T follicular helper cell (primary cell): Measurements from ENCODE around the gene CHST9.
"Not testable (repeated sequence)": the region's sequence is repeated elsewhere in the genome, so short reads cannot be mapped to it uniquely, and the experiment has no call there.

Experiments used
- DNase-seq: peaks from one replicate; pipeline ENCODE4 v3.0.0-alpha.2; 2020; ENCODE audit warnings: low read depth
- total RNA-seq, 2 experiments: gene quantifications; one replicate each; lab custom pipeline; 2026; lab: John Stamatoyannopoulos, UW

CHST9 gene
- total RNA-seq, result 0 to 0.06 reads per million in 2 experiments

GRCh38 chr18:27185025-27185763, at the start of gene CHST9:
TSS of gene CHST9 (minus strand) at chr18:27185308. CDS start at chr18:27142809, 42,499 bp downstream.
- no peak for DNase-seq

- DNase-seq, result not testable (repeated sequence)
Measured at GRCh38 chr18:27232355-27232754, 47.2 kb upstream of the CHST9 start.

GRCh38 chr18:27231671-27232070, 46.6 kb upstream of the CHST9 start:
- DNase-seq, result not testable (repeated sequence)

GRCh38 chr18:27231221-27231620, 46.1 kb upstream of the CHST9 start:
- DNase-seq, result not testable (repeated sequence)

GRCh38 chr18:27227721-27228120, 42.6 kb upstream of the CHST9 start:
- no peak for DNase-seq

GRCh38 chr18:27226556-27227075, 41.5 kb upstream of the CHST9 start:
- no peak for DNase-seq

GRCh38 chr18:27225947-27226481, 40.9 kb upstream of the CHST9 start:
- DNase-seq, result no peak

- DNase-seq, result no peak
Measured at GRCh38 chr18:27223526-27224291, 38.6 kb upstream of the CHST9 start.

- DNase-seq, result no peak
Measured at GRCh38 chr18:27214831-27215230, 29.7 kb upstream of the CHST9 start.

- no peak for DNase-seq
Measured at GRCh38 chr18:27213123-27213717, 28.1 kb upstream of the CHST9 start.

GRCh38 chr18:27211569-27211968, 26.5 kb upstream of the CHST9 start:
- DNase-seq, result no peak

GRCh38 chr18:27206411-27206810, 21.3 kb upstream of the CHST9 start:
- DNase-seq, result no peak

GRCh38 chr18:27202741-27203140, 17.6 kb upstream of the CHST9 start:
- DNase-seq, result no peak

GRCh38 chr18:27198036-27198435, 12.9 kb upstream of the CHST9 start:
- DNase-seq, result no peak

- DNase-seq, result no peak
Measured at GRCh38 chr18:27188309-27188708, 3.2 kb upstream of the CHST9 start.

GRCh38 chr18:27185897-27186296, 789 bp upstream of the CHST9 start:
- DNase-seq, result no peak

- DNase-seq, result no peak
Measured at GRCh38 chr18:27184115-27185024, 738 bp downstream of the CHST9 start.

- no peak for DNase-seq
Measured at GRCh38 chr18:27181726-27182125, 3.4 kb downstream of the CHST9 start.

- no peak for DNase-seq
Measured at GRCh38 chr18:27178424-27178823, 6.7 kb downstream of the CHST9 start.

- DNase-seq, result no peak
Measured at GRCh38 chr18:27175914-27176313, 9.2 kb downstream of the CHST9 start.

GRCh38 chr18:27175245-27175644, 9.9 kb downstream of the CHST9 start:
- no peak for DNase-seq
